Measurements from ENCODE around the gene ADAMTS19.
"Not testable (repeated sequence)": the region's sequence is repeated elsewhere in the genome, so short reads cannot be mapped to it uniquely, and the experiment has no call there.

ADAMTS19 gene

GRCh38 chr5:129547137-129547536, 87.0 kb downstream of the ADAMTS19 start:
- TF ChIP-seq, protein P1, sequence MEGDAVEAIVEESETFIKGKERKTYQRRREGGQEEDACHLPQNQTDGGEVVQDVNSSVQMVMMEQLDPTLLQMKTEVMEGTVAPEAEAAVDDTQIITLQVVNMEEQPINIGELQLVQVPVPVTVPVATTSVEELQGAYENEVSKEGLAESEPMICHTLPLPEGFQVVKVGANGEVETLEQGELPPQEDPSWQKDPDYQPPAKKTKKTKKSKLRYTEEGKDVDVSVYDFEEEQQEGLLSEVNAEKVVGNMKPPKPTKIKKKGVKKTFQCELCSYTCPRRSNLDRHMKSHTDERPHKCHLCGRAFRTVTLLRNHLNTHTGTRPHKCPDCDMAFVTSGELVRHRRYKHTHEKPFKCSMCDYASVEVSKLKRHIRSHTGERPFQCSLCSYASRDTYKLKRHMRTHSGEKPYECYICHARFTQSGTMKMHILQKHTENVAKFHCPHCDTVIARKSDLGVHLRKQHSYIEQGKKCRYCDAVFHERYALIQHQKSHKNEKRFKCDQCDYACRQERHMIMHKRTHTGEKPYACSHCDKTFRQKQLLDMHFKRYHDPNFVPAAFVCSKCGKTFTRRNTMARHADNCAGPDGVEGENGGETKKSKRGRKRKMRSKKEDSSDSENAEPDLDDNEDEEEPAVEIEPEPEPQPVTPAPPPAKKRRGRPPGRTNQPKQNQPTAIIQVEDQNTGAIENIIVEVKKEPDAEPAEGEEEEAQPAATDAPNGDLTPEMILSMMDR (IDR thresholded peaks at IDR 0.05; ENCODE audit: extremely low read depth, insufficient read depth, missing control alignments): no peak
- no peak for DNase-seq (ENCODE audit: low spot score)
- in situ Hi-C loops (cut with MboI; ENCODE audit: low pct_unique_long_range_greater_than_20kb, low sequenced_read_pairs, unreplicated experiment): no loop called here

- in situ Hi-C loops (cut with MboI; ENCODE audit: low pct_unique_long_range_greater_than_20kb, low sequenced_read_pairs, unreplicated experiment): no loop called here
- DNase-seq (ENCODE audit: low spot score): no peak
- TF ChIP-seq, protein P1 (IDR thresholded peaks at IDR 0.05; ENCODE audit: extremely low read depth, insufficient read depth, missing control alignments): no peak
These were observed 94.2 kb downstream of the ADAMTS19 start for GRCh38 chr5:129554134-129554904.

GRCh38 chr5:129563585-129563984, 103.5 kb downstream of the ADAMTS19 start:
- no peak for DNase-seq (ENCODE audit: low spot score)
- in situ Hi-C loops (cut with MboI; ENCODE audit: low pct_unique_long_range_greater_than_20kb, low sequenced_read_pairs, unreplicated experiment): no loop called here
- TF ChIP-seq, protein P1 (IDR thresholded peaks at IDR 0.05; ENCODE audit: extremely low read depth, insufficient read depth, missing control alignments): no peak

DNA sequence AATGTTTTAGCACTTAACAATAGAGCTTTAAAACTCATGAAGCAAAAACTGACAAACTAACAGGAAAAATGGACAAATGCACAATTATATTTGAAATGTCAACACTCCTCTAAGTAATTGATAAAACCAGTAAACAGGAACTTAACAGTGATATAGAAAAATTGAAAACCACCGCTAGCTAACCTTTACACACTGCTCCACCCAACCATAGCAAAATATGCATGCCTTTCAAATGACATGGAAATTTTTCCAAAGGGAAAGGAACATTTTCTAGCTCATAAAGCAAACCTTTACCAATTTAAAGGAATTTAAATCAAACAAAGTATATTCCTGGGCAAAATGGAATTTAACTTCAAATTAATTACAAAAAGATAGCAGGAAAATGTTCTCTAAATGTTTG, 109.2 kb downstream of the ADAMTS19 start:
- no peak for DNase-seq (ENCODE audit: low spot score)
- in situ Hi-C loops (cut with MboI; ENCODE audit: low pct_unique_long_range_greater_than_20kb, low sequenced_read_pairs, unreplicated experiment): no loop called here
- TF ChIP-seq, protein P1 (IDR thresholded peaks at IDR 0.05; ENCODE audit: extremely low read depth, insufficient read depth, missing control alignments): no peak

GRCh38 chr5:129572060-129572459, 112.0 kb downstream of the ADAMTS19 start:
- TF ChIP-seq, protein P1 (IDR thresholded peaks at IDR 0.05; ENCODE audit: extremely low read depth, insufficient read depth, missing control alignments): no peak
- in situ Hi-C loops (cut with MboI; ENCODE audit: low pct_unique_long_range_greater_than_20kb, low sequenced_read_pairs, unreplicated experiment): no loop called here
- no peak for DNase-seq (ENCODE audit: low spot score)

- in situ Hi-C loops (cut with MboI; ENCODE audit: low pct_unique_long_range_greater_than_20kb, low sequenced_read_pairs, unreplicated experiment); DNase-seq (ENCODE audit: low spot score): not testable (repeated sequence)
These were observed 124.4 kb downstream of the ADAMTS19 start for GRCh38 chr5:129584496-129584895.

- in situ Hi-C loops (cut with MboI; ENCODE audit: low pct_unique_long_range_greater_than_20kb, low sequenced_read_pairs, unreplicated experiment): no loop called here
- no peak for DNase-seq (ENCODE audit: low spot score)
These were observed 131.5 kb downstream of the ADAMTS19 start for GRCh38 chr5:129591508-129592160.

More at GRCh38 chr5:129591508-129592160, 131.5 kb downstream of the ADAMTS19 start:
- TF ChIP-seq, protein P1 (IDR thresholded peaks at IDR 0.05; ENCODE audit: extremely low read depth, insufficient read depth, missing control alignments): no peak

All from GM13977 (cell line).